Panc1 (cell line): ENCODE results near the gene MFSD6. TPM values are rescaled to one million over a fixed set of nuclear protein-coding genes. Genes with fewer than 3 reads are reported as not detected.

Experiments
- ATAC-seq: fragments of 200-7000 bp; cut with Tn5 transposase; 2 replicates; pipeline ENCODE4 v1.9.1; 2020; ENCODE audit warnings: mild to moderate bottlenecking, moderate library complexity
- BruUV-seq: library from RNA; stranded (reverse); fragments of 400-500 nt; replicated peaks from 2 replicates; lab custom pipeline; 2021; lab: Mats Ljungman, UMichigan
- CTCF ChIA-PET: fragments of 300-600 bp; sonication (Branson Sonifier 250); formaldehyde crosslinking; loops from one replicate; lab custom pipeline; 2022; ENCODE audit warnings: antibody characterized with exemption; lab: Charles Lee
- POLR2A ChIA-PET: fragments of 300-600 bp; sonication (Branson Sonifier 250); formaldehyde crosslinking; loops from one replicate; lab custom pipeline; 2022; ENCODE audit warnings: antibody characterized with exemption; lab: Charles Lee
- DNase-seq: peaks from one replicate; pipeline ENCODE4 v3.0.0-alpha.2; 2010; ENCODE audit warnings: low read depth, low spot score
- H3K27ac ChIP-seq: 2 replicates; pipeline ENCODE4 v1.5.1; 2011; ENCODE audit warnings: mild to moderate bottlenecking, low read length, inconsistent platforms
- H3K27me3 ChIP-seq: fragments of 200-500 bp; sonication (Bioruptor generic); 2 replicates; pipeline ENCODE4 v1.6.0; 2014; ENCODE audit warnings: low read length, inconsistent platforms; ENCODE audit not compliant: control insufficient read depth, insufficient read depth
- H3K36me3 ChIP-seq: fragments of 200-500 bp; sonication (Bioruptor generic); 2 replicates; pipeline ENCODE4 v1.5.1; 2014; ENCODE audit warnings: inconsistent platforms, mild to moderate bottlenecking, low read length, moderate library complexity; ENCODE audit not compliant: control insufficient read depth, insufficient read depth
- H3K4me1 ChIP-seq: 2 replicates; pipeline ENCODE4 v1.5.1; 2011; ENCODE audit warnings: inconsistent platforms, mild to moderate bottlenecking, low read length, moderate library complexity; ENCODE audit not compliant: control insufficient read depth, insufficient read depth
- H3K4me3 ChIP-seq, 2 experiments: 2 replicates each; pipeline ENCODE4 v1.5.1; 2011 to 2012; ENCODE audit warnings: low read depth in 2 of 2, low read length in 2 of 2, mild to moderate bottlenecking in 2 of 2, inconsistent platforms in 1 of 2, moderate library complexity in 1 of 2
- H3K9me3 ChIP-seq: fragments of 200-500 bp; sonication (Bioruptor generic); 2 replicates; pipeline ENCODE4 v1.5.1; 2014; ENCODE audit warnings: low read depth, mild to moderate bottlenecking, inconsistent platforms, low read length, moderate library complexity; ENCODE audit not compliant: control insufficient read depth, insufficient read depth
- CTCF ChIP-seq: fragments of 450-650 bp; IDR thresholded peaks from 2 replicates; pipeline ENCODE4 v1.5.1; 2017; ENCODE audit warnings: mild to moderate bottlenecking
- POLR2AphosphoS5 ChIP-seq: IDR thresholded peaks from 2 replicates; pipeline ENCODE4 v1.6.1; 2012; ENCODE audit warnings: mild to moderate bottlenecking, low read depth, low read length, moderate library complexity
- REST ChIP-seq, 2 experiments: IDR thresholded peaks; 2 replicates each; pipeline ENCODE4 v1.6.1; 2011 to 2012; ENCODE audit warnings: low read depth in 2 of 2, control low read depth in 1 of 2, low read length in 1 of 2, mild to moderate bottlenecking in 1 of 2, moderate library complexity in 1 of 2; ENCODE audit not compliant: insufficient read depth in 1 of 2
- SIN3A ChIP-seq: IDR thresholded peaks from 2 replicates; pipeline ENCODE4 v1.6.1; 2012; ENCODE audit warnings: low read depth, mild to moderate bottlenecking, low read length, moderate library complexity, borderline replicate concordance; ENCODE audit not compliant: insufficient read depth
- TCF7L2 ChIP-seq: IDR thresholded peaks from 2 replicates; pipeline ENCODE4 v1.6.1; 2011; ENCODE audit warnings: mild to moderate bottlenecking, low read depth, low read length, inconsistent platforms
- in situ Hi-C: cut with HindIII; loops from 2 replicates; pipeline ENCODE4 v1.10.0; 2016; ENCODE audit warnings: low sequenced_read_pairs, low pct_unique_long_range_greater_than_20kb
- intact Hi-C: fragments of 100-400 bp; cut with micrococcal nuclease; formaldehyde crosslinking; loops from one replicate; pipeline ENCODE4 v1.10.0; 2022; ENCODE audit not compliant: unreplicated experiment
- total RNA-seq: library from RNA; stranded (reverse); gene quantifications from one replicate; pipeline ENCODE4 v1.2.1, GENCODE V29; 2021; ENCODE audit not compliant: unreplicated experiment

MFSD6 gene
- total RNA-seq, 1 experiment from 2014 or later: 10.4 TPM

- intact Hi-C loops: no loop called here
- POLR2A ChIA-PET: no interaction called here
- ATAC-seq: no peak
- Histone ChIP-seq H3K27me3 (peaks cover 13% of the 10 kb centered on the region), H3K36me3 (no peaks in the 10 kb centered on the region), H3K4me3 (peak overlapping the region; percentile 46 to 54; a peak in 3 of 4 replicates), H3K9me3 (no peaks in the 10 kb centered on the region), H3K4me1 (peaks cover 6% of the 10 kb centered on the region), H3K27ac (no peak overlapping the region)
- no peak for TF ChIP-seq POLR2AphosphoS5
- TF ChIP-seq CTCF: no peak
- BruUV-seq: no TSS peak
- in situ Hi-C loops: no loop called here
- CTCF ChIA-PET: no interaction called here
- no peak for DNase-seq
Measured at GRCh38 chr2:190407246-190407661, 901 bp upstream of the MFSD6 start.

GRCh38 chr2:190408538-190409271 is 550 bp downstream of the MFSD6 start:
- H3K27me3 ChIP-seq: peaks cover 13% of the 10 kb centered on the region
- H3K27ac ChIP-seq: peak overlapping the region; percentile 51
- peaks cover 6% of the 10 kb centered on the region for H3K4me1 ChIP-seq
- intact Hi-C loops (no loop called here), in situ Hi-C loops (no loop called here)
- peak overlapping the region; percentile 54 to 56 for H3K4me3 ChIP-seq
- TF ChIP-seq SIN3A: no peak
- no peak for TF ChIP-seq CTCF
- no peak for TF ChIP-seq TCF7L2
- TF ChIP-seq POLR2AphosphoS5: no peak
- no peak for TF ChIP-seq REST (IDR thresholded peaks at IDR 0.05; ENCODE audit: insufficient read depth in 1 of 2, low read depth in 2 of 2, low read length in 1 of 2)
- BruUV-seq: no TSS peak
- peak; percentile 70 for ATAC-seq
- no peaks in the 10 kb centered on the region for H3K36me3 ChIP-seq
- ChIA-PET CTCF (no interaction called here), POLR2A (no interaction called here)
- no peaks in the 10 kb centered on the region for H3K9me3 ChIP-seq
- no peak for DNase-seq
